ENCODE data around the gene HIRA. TPM values are rescaled to one million over a fixed set of nuclear protein-coding genes. Genes with fewer than 3 reads are reported as not detected.
"Not testable (repeated sequence)": the region's sequence is repeated elsewhere in the genome, so short reads cannot be mapped to it uniquely, and the experiment has no call there.

Gene HIRA
- total RNA-seq, 1 donor from 2014 or later, result 25.2 TPM

- DNase-seq (ENCODE audit: low spot score), result no peak
These were observed 12.1 kb upstream of the HIRA start for GRCh38 chr22:19443544-19444211.

GRCh38 chr22:19442166-19442565, 10.6 kb upstream of the HIRA start:
- DNase-seq (ENCODE audit: low spot score), result no peak

- no peak for DNase-seq (ENCODE audit: low spot score)
These were observed 9.1 kb upstream of the HIRA start for GRCh38 chr22:19440411-19441195.

GRCh38 chr22:19438298-19438697, 6.8 kb upstream of the HIRA start:
- DNase-seq (ENCODE audit: low spot score), result no peak

GRCh38 chr22:19436444-19437161, 5.1 kb upstream of the HIRA start:
- DNase-seq (ENCODE audit: low spot score), result not testable (repeated sequence)

GRCh38 chr22:19434829-19435580, 3.5 kb upstream of the HIRA start:
- no peak for DNase-seq (ENCODE audit: low spot score)

- no peak for DNase-seq (ENCODE audit: low spot score)
These were observed 2.9 kb upstream of the HIRA start for GRCh38 chr22:19434401-19434800.

- peak; percentile 93 for DNase-seq (ENCODE audit: low spot score)
These were observed 759 bp upstream of the HIRA start, which contains the start of gene MRPL40 for GRCh38 chr22:19432133-19432851. TSS of gene MRPL40 (plus strand) at chr22:19432545. CDS start at chr22:19432555, 10 bp downstream.

GRCh38 chr22:19430890-19431541, 517 bp downstream of the HIRA start:
- peak; percentile 58 for DNase-seq (ENCODE audit: low spot score)

- DNase-seq (ENCODE audit: low spot score), result no peak
These were observed 1.3 kb downstream of the HIRA start for GRCh38 chr22:19429950-19430889.

GRCh38 chr22:19424186-19424500, 7.4 kb downstream of the HIRA start:
- DNase-seq (ENCODE audit: low spot score), result no peak

- no peak for DNase-seq (ENCODE audit: low spot score)
These were observed 8.9 kb downstream of the HIRA start for GRCh38 chr22:19422440-19423301.

GRCh38 chr22:19420321-19420720, 11.2 kb downstream of the HIRA start:
- DNase-seq (ENCODE audit: low spot score), result no peak

- DNase-seq (ENCODE audit: low spot score), result no peak
These were observed 11.9 kb downstream of the HIRA start for GRCh38 chr22:19419464-19420178.

- no peak for DNase-seq (ENCODE audit: low spot score)
These were observed 12.5 kb downstream of the HIRA start for GRCh38 chr22:19419086-19419463.

- no peak for DNase-seq (ENCODE audit: low spot score)
These were observed 18.6 kb downstream of the HIRA start for GRCh38 chr22:19412923-19413322.

GRCh38 chr22:19412478-19412877, 19.1 kb downstream of the HIRA start:
- DNase-seq (ENCODE audit: low spot score), result no peak

- DNase-seq (ENCODE audit: low spot score), result no peak
These were observed 19.9 kb downstream of the HIRA start for GRCh38 chr22:19411690-19412045.

Data from mucosa of gallbladder (tissue), 1 donor.